B cell (primary cell): ENCODE data around the gene HIPK1. TPM values are rescaled to one million over a fixed set of nuclear protein-coding genes. Genes with fewer than 3 reads are reported as not detected.

ENCODE experiments used
- ATAC-seq: fragments of 200-7000 bp; cut with Tn5 transposase; one replicate; pipeline ENCODE4 v1.10.0; 2021; ENCODE audit warnings: low read depth, mild to moderate bottlenecking, moderate number of reproducible peaks, moderate library complexity
- CTCF ChIA-PET: fragments of 350-600 bp; sonication (Branson Sonifier 250); formaldehyde crosslinking; loops from one replicate; lab custom pipeline; 2021; ENCODE audit warnings: antibody characterized with exemption, inconsistent platforms; lab: Charles Lee
- POLR2A ChIA-PET: fragments of 350-600 bp; sonication (Branson Sonifier 250); formaldehyde crosslinking; loops from one replicate; lab custom pipeline; 2021; ENCODE audit warnings: antibody characterized with exemption; lab: Charles Lee
- DNase-seq: peaks from one replicate; pipeline ENCODE4 v3.0.0; 2013
- H2AFZ ChIP-seq: 2 replicates; pipeline ENCODE4 v1.6.1; 2012; ENCODE audit warnings: mild to moderate bottlenecking, low read depth, low read length; ENCODE audit not compliant: insufficient read depth, poor library complexity, severe bottlenecking
- H3K27ac ChIP-seq, 2 donors: 1 replicate in 1 of 2; 2 replicates in 1 of 2; pipeline ENCODE4 v1.5.1; 2012 to 2013; ENCODE audit warnings: low read length in 2 of 2, mild to moderate bottlenecking in 2 of 2, moderate library complexity in 1 of 2
- H3K27me3 ChIP-seq, 4 experiments: fragments of 200-600 bp in 1 of 4; sonication (generic) in 1 of 4; replicated peaks in 1 of 4; 1 replicate in 2 of 4; 2 replicates in 2 of 4; pipeline versions ENCODE4 v1.6.1 to v1.7.0; 2013 to 2016; ENCODE audit warnings: low read length in 3 of 4, mild to moderate bottlenecking in 2 of 4, mixed read lengths in 1 of 4, moderate library complexity in 1 of 4; ENCODE audit not compliant: insufficient read depth in 4 of 4, control insufficient read depth in 3 of 4; ENCODE audit errors: control extremely low read depth in 1 of 4
- H3K36me3 ChIP-seq, 2 experiments: replicated peaks in 1 of 2; 1 replicate in 1 of 2; 2 replicates in 1 of 2; pipeline versions ENCODE4 v1.6.1 to v1.7.1; 2013; ENCODE audit warnings: low read length in 1 of 2; ENCODE audit not compliant: insufficient read depth in 2 of 2, control insufficient read depth in 1 of 2; ENCODE audit errors: control extremely low read depth in 1 of 2, extremely low read depth in 1 of 2
- H3K4me1 ChIP-seq, 2 donors: fragments of 200-600 bp in 1 of 2; sonication (generic) in 1 of 2; 1 replicate in 1 of 2; 2 replicates in 1 of 2; pipeline versions ENCODE4 v1.5.1 to v1.6.1; 2013 to 2017; ENCODE audit warnings: low read length in 2 of 2; ENCODE audit not compliant: control insufficient read depth in 2 of 2, insufficient read depth in 2 of 2
- H3K4me2 ChIP-seq: replicated peaks from 2 replicates; pipeline ENCODE3; 2012; ENCODE audit warnings: mild to moderate bottlenecking, low read depth, low read length; ENCODE audit not compliant: poor library complexity, severe bottlenecking
- H3K4me3 ChIP-seq, 5 experiments: fragments of 200-600 bp in 1 of 5; sonication (generic) in 1 of 5; 1 replicate in 3 of 5; 2 replicates in 2 of 5; pipeline versions ENCODE4 v1.5.1 to v1.7.0; 2011 to 2016; ENCODE audit warnings: low read length in 4 of 5, mild to moderate bottlenecking in 4 of 5, low read depth in 2 of 5, control low read depth in 1 of 5, moderate library complexity in 1 of 5; ENCODE audit not compliant: insufficient read depth in 1 of 5; ENCODE audit errors: control extremely low read depth in 1 of 5, extremely low read depth in 1 of 5
- H3K79me2 ChIP-seq: fragments of 200-600 bp; sonication (generic); one replicate; pipeline ENCODE4 v1.6.0; 2016; ENCODE audit warnings: low read length; ENCODE audit not compliant: control insufficient read depth, insufficient read depth
- H3K9ac ChIP-seq: fragments of 200-600 bp; sonication (generic); 2 replicates; pipeline ENCODE4 v1.6.1; 2017; ENCODE audit warnings: mild to moderate bottlenecking, low read length, moderate library complexity
- H3K9me3 ChIP-seq, 3 donors: one replicate each; pipeline versions ENCODE4 v1.6.1 to v1.7.1; 2013; ENCODE audit warnings: low read length in 2 of 3; ENCODE audit not compliant: control insufficient read depth in 2 of 3, insufficient read depth in 1 of 3; ENCODE audit errors: control extremely low read depth in 1 of 3
- H4K20me1 ChIP-seq: 2 replicates; pipeline ENCODE4 v1.6.0; 2012; ENCODE audit warnings: mild to moderate bottlenecking, low read length; ENCODE audit not compliant: insufficient read depth, control insufficient read depth, poor library complexity, severe bottlenecking
- H3K27ac Mint-ChIP-seq: one replicate; pipeline ENCODE4 v1.8.0; 2021; ENCODE audit warnings: mixed read lengths
- H3K27me3 Mint-ChIP-seq: one replicate; pipeline ENCODE4 v1.8.0; 2021; ENCODE audit warnings: mixed read lengths
- H3K4me1 Mint-ChIP-seq: one replicate; pipeline ENCODE4 v1.8.0; 2021; ENCODE audit warnings: mixed read lengths
- H3K4me3 Mint-ChIP-seq: one replicate; pipeline ENCODE4 v1.8.0; 2021; ENCODE audit warnings: mixed read lengths
- H3K9me3 Mint-ChIP-seq: one replicate; pipeline ENCODE4 v1.8.0; 2022; ENCODE audit warnings: mixed read lengths; ENCODE audit not compliant: insufficient read depth
- EZH2 ChIP-seq: IDR thresholded peaks from 2 replicates; pipeline ENCODE4 v1.6.1; 2012; ENCODE audit warnings: borderline replicate concordance, low read depth, mild to moderate bottlenecking, moderate library complexity, low read length; ENCODE audit not compliant: insufficient read depth, poor library complexity, severe bottlenecking
- WGBS: methylation state at CpG from one replicate; pipeline ENCODE4 v1.1.5; 2013; ENCODE audit warnings: missing lambda C conversion rate; ENCODE audit not compliant: insufficient coverage; 5-methylcytosine and 5-hydroxymethylcytosine counted together
- intact Hi-C: fragments of 100-400 bp; cut with micrococcal nuclease; formaldehyde crosslinking; loops from one replicate; pipeline ENCODE4 v1.10.0; 2022
- polyA plus RNA-seq: library from polyadenylated mRNA; depleted of rRNA; stranded (reverse); fragments of >200 nt; gene quantifications from 2 replicates; pipeline ENCODE4 v1.2.3, GENCODE V29; 2012
- total RNA-seq, 2 donors: library from RNA; stranded (reverse); fragments of 120-200 nt in 1 of 2; gene quantifications; 1 replicate in 1 of 2; 2 replicates in 1 of 2; pipeline versions ENCODE4 v1.2.3 to v1.2.4, GENCODE V29; 2013 to 2022
- TF ChIP-seq, protein P1 (sequence below): fragments of 200-600 bp; IDR thresholded peaks from one replicate; pipeline ENCODE4 v1.8.0; 2022; ENCODE audit warnings: antibody characterized with exemption, mild to moderate bottlenecking

The HIPK1 gene
- total and polyA plus RNA-seq, 2 donors (not counting 1 experiment from before 2014, with no cell fraction given) = 13.6 to 48.0 TPM

- H3K27me3 Mint-ChIP-seq = no peaks in the 10 kb centered on the region
- CTCF ChIA-PET = interaction anchor here (0.9 to 7.2 kb wide), 7 partner anchors 15 to 172 kb away, joined by 3 to 94 read pairs (median 3); partner anchors contain the start of genes AP4B1, DCLRE1B and PHTF1
- POLR2A ChIA-PET = interaction anchor here (0.9 to 3.5 kb wide), 2 partner anchors 18 to 25 kb away, joined by 3 to 50 read pairs; partner anchors contain the start of genes AP4B1 and DCLRE1B
- Histone ChIP-seq H3K4me1 (peaks cover 36 to 40% of the 10 kb centered on the region in 2 donors), H3K9me3 (peaks cover 0 to 3% (median 0%) of the 10 kb centered on the region in 3 donors), H3K4me3 (peak overlapping the region; percentile 76 to 90 (median 86)), H3K9ac (peak overlapping the region; percentile 99), H3K27me3 (no peaks in the 10 kb centered on the region), H4K20me1 (peaks cover 38% of the 10 kb centered on the region), H3K79me2 (peaks cover 59% of the 10 kb centered on the region), H2AFZ (peak overlapping the region; percentile 93), H3K4me2 (peak overlapping the region; percentile 85), H3K27ac (peak overlapping the region; percentile 90 to 99), H3K36me3 (no peaks in the 10 kb centered on the region)
- TF ChIP-seq, protein P1, sequence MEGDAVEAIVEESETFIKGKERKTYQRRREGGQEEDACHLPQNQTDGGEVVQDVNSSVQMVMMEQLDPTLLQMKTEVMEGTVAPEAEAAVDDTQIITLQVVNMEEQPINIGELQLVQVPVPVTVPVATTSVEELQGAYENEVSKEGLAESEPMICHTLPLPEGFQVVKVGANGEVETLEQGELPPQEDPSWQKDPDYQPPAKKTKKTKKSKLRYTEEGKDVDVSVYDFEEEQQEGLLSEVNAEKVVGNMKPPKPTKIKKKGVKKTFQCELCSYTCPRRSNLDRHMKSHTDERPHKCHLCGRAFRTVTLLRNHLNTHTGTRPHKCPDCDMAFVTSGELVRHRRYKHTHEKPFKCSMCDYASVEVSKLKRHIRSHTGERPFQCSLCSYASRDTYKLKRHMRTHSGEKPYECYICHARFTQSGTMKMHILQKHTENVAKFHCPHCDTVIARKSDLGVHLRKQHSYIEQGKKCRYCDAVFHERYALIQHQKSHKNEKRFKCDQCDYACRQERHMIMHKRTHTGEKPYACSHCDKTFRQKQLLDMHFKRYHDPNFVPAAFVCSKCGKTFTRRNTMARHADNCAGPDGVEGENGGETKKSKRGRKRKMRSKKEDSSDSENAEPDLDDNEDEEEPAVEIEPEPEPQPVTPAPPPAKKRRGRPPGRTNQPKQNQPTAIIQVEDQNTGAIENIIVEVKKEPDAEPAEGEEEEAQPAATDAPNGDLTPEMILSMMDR = no peak
- TF ChIP-seq EZH2 = no peak
- peak overlapping the region; percentile 94 for H3K27ac Mint-ChIP-seq
- DNase-seq (peak; percentile 78), ATAC-seq (no peak)
- WGBS = 0% methylated on average over 2 of the region's 8 CpGs
- H3K4me3 Mint-ChIP-seq = peak overlapping the region; percentile 97
- peaks cover 58% of the 10 kb centered on the region for H3K4me1 Mint-ChIP-seq
- no peaks in the 10 kb centered on the region for H3K9me3 Mint-ChIP-seq
- intact Hi-C loops = no loop called here
Observed at GRCh38 chr1:113930499-113931161, 1.5 kb downstream of the HIPK1 start.

DNA sequence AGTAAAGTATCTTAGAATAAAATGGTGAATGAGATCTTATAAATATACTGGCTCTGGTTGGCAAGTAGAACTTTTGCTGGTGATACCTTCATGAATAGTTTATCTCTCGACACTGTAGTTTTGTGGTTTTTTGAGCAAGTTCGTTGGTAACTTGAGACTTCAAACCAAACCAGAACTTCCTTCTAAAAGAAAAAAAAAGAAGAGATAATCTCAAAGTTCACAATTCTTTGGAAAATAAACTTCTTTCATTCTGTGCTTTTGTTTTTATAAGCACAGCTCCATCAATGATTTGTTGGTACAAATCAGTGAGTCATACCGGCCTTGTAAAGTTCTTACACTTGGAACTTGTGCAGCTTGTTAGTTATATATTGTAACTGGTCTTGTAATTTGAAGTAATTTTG, 2.3 kb downstream of the HIPK1 start:
- Histone ChIP-seq H3K36me3 (no peaks in the 10 kb centered on the region), H3K9ac (peak overlapping the region; percentile 99), H3K4me1 (peaks cover 36 to 40% of the 10 kb centered on the region in 2 donors), H3K9me3 (peaks cover 0 to 3% (median 0%) of the 10 kb centered on the region in 3 donors), H3K27ac (peak overlapping the region in 1 of 2 donors; percentile 99), H4K20me1 (peaks cover 43% of the 10 kb centered on the region), H2AFZ (no peak overlapping the region), H3K4me3 (peak overlapping the region in 2 of 5 experiments; percentile 9 to 29), H3K79me2 (peaks cover 68% of the 10 kb centered on the region), H3K27me3 (no peaks in the 10 kb centered on the region), H3K4me2 (peak overlapping the region; percentile 85)
- no CpG with 5 or more reads among the region's 3 CpGs for WGBS
- ChIA-PET POLR2A (interaction anchor here (0.5 to 0.9 kb wide), 2 partner anchors 13 to 18 kb away, joined by 3 to 6 read pairs; no protein-coding TSS in a partner anchor), CTCF (interaction anchor here (0.7 to 7.2 kb wide), 6 partner anchors 14 to 101 kb away, joined by 3 to 94 read pairs (median 3); partner anchors contain the start of genes AP4B1 and DCLRE1B)
- peak overlapping the region; percentile 97 for H3K4me3 Mint-ChIP-seq
- no peak overlapping the region for H3K27ac Mint-ChIP-seq
- no peaks in the 10 kb centered on the region for H3K9me3 Mint-ChIP-seq
- H3K4me1 Mint-ChIP-seq = peaks cover 62% of the 10 kb centered on the region
- intact Hi-C loops = no loop called here
- ATAC-seq = no peak
- no peak for TF ChIP-seq EZH2
- TF ChIP-seq, protein P1 = no peak
- no peaks in the 10 kb centered on the region for H3K27me3 Mint-ChIP-seq
- peak; percentile 9 for DNase-seq
